Gastroesophageal sphincter (tissue), 4 donors: ENCODE data around the gene BCL2L11. TPM values are rescaled to one million over a fixed set of nuclear protein-coding genes. Genes with fewer than 3 reads are reported as not detected.

ENCODE experiments used
- ATAC-seq: fragments of 150-250 bp; one replicate; pipeline ENCODE4 v1.9.1; 2016; ENCODE audit warnings: mild to moderate bottlenecking, moderate library complexity
- H3K27ac ChIP-seq, 4 donors: fragments of 200-600 bp; sonication (generic) in 3 of 4; 1 replicate in 3 of 4; 2 replicates in 1 of 4; pipeline ENCODE4 v1.5.1; 2016 to 2019
- H3K27me3 ChIP-seq: fragments of 200-600 bp; sonication (generic); one replicate; pipeline ENCODE4 v1.5.1; 2019
- H3K36me3 ChIP-seq, 2 donors: fragments of 200-600 bp; sonication (generic); one replicate each; pipeline ENCODE4 v1.5.1; 2019; ENCODE audit warnings: control low read depth in 1 of 2
- H3K4me1 ChIP-seq, 3 donors: fragments of 200-600 bp; sonication (generic); 1 replicate in 2 of 3; 2 replicates in 1 of 3; pipeline ENCODE4 v1.5.1; 2016 to 2019; ENCODE audit warnings: control low read depth in 2 of 3
- H3K4me3 ChIP-seq, 2 donors: fragments of 200-600 bp; sonication (generic); one replicate each; pipeline ENCODE4 v1.5.1; 2019; ENCODE audit warnings: mild to moderate bottlenecking in 1 of 2, moderate library complexity in 1 of 2
- H3K9me3 ChIP-seq, 3 donors: fragments of 200-600 bp; sonication (generic); one replicate each; pipeline ENCODE4 v1.5.1; 2017 to 2019; ENCODE audit warnings: control low read depth in 2 of 3
- CTCF ChIP-seq, 4 experiments: fragments of 200-600 bp in 2 of 4; fragments of 450-650 bp in 2 of 4; sonication (generic) in 1 of 4; IDR thresholded peaks; one replicate each; pipeline ENCODE4 v1.5.1; 2017 to 2019; ENCODE audit warnings: antibody characterized with exemption in 4 of 4, mild to moderate bottlenecking in 2 of 4, moderate library complexity in 2 of 4
- EP300 ChIP-seq: sonication (generic); formaldehyde crosslinking; IDR thresholded peaks from one replicate; pipeline ENCODE4 v1.6.1; 2017; ENCODE audit warnings: antibody characterized with exemption, mild to moderate bottlenecking
- POLR2A ChIP-seq, 2 donors: fragments of 450-650 bp; IDR thresholded peaks; one replicate each; pipeline ENCODE4 v1.6.1; 2017; ENCODE audit warnings: antibody characterized with exemption in 2 of 2, mild to moderate bottlenecking in 2 of 2, moderate library complexity in 1 of 2
- POLR2AphosphoS5 ChIP-seq: sonication (generic); formaldehyde crosslinking; IDR thresholded peaks from one replicate; pipeline ENCODE4 v1.6.1; 2017; ENCODE audit warnings: antibody characterized with exemption
- WGBS, 2 donors: methylation state at CpG; one replicate each; pipeline ENCODE4 v1.1.5; 2018; ENCODE audit warnings: low coverage in 1 of 2; 5-methylcytosine and 5-hydroxymethylcytosine counted together
- total RNA-seq, 4 donors: library from RNA; depleted of rRNA; stranded (reverse); fragments of >200 nt; gene quantifications; one replicate each; pipeline ENCODE4 v1.1.0, GENCODE V29; 2016

Gene BCL2L11
- total RNA-seq, 4 donors from 2014 or later = 8.5 to 120 (median 41.7) TPM

GRCh38 chr2:111094691-111095090, 26.0 kb upstream of the BCL2L11 start:
- Histone ChIP-seq H3K27me3 (no peaks in the 10 kb centered on the region), H3K9me3 (no peaks in the 10 kb centered on the region), H3K4me3 (no peak overlapping the region), H3K4me1 (no peaks in the 10 kb centered on the region), H3K27ac (no peak overlapping the region), H3K36me3 (no peaks in the 10 kb centered on the region)
- WGBS, 2 donors = 77 to 83% methylated on average over 2 of the region's 2 CpGs
- no peak for ATAC-seq
- TF ChIP-seq EP300 (no peak), POLR2AphosphoS5 (no peak), CTCF (IDR thresholded peaks at IDR 0.05) (no peak), POLR2A (IDR thresholded peaks at IDR 0.05) (no peak)

- Histone ChIP-seq H3K27me3 (no peaks in the 10 kb centered on the region), H3K9me3 (no peaks in the 10 kb centered on the region), H3K36me3 (no peaks in the 10 kb centered on the region), H3K4me1 (no peaks in the 10 kb centered on the region), H3K27ac (no peak overlapping the region), H3K4me3 (no peak overlapping the region)
- 88 to 93% methylated on average over 4 to 8 of the region's 8 CpGs for WGBS, 2 donors
- no peak for ATAC-seq
- TF ChIP-seq POLR2AphosphoS5 = no peak
- TF ChIP-seq EP300 = no peak
- TF ChIP-seq CTCF (IDR thresholded peaks at IDR 0.05) = no peak
- no peak for TF ChIP-seq POLR2A (IDR thresholded peaks at IDR 0.05)
Measured at GRCh38 chr2:111095434-111095833, 25.3 kb upstream of the BCL2L11 start.

GRCh38 chr2:111099402-111099801, 21.3 kb upstream of the BCL2L11 start:
- H3K4me1 ChIP-seq = no peaks in the 10 kb centered on the region
- 63 to 93% methylated on average over 2 to 3 of the region's 3 CpGs for WGBS, 2 donors
- TF ChIP-seq EP300 = no peak
- TF ChIP-seq POLR2A (IDR thresholded peaks at IDR 0.05) = no peak
- no peak for TF ChIP-seq POLR2AphosphoS5
- no peak for TF ChIP-seq CTCF (IDR thresholded peaks at IDR 0.05)

GRCh38 chr2:111100087-111100764, 20.5 kb upstream of the BCL2L11 start:
- H3K4me1 ChIP-seq = no peaks in the 10 kb centered on the region
- H3K4me3 ChIP-seq = no peak overlapping the region
- no peaks in the 10 kb centered on the region for H3K9me3 ChIP-seq
- TF ChIP-seq POLR2AphosphoS5 = no peak
- no peak for TF ChIP-seq POLR2A (IDR thresholded peaks at IDR 0.05)
- no peak for TF ChIP-seq EP300
- 91 to 95% methylated on average over 5 of the region's 5 CpGs for WGBS, 2 donors
- ATAC-seq = no peak
- no peaks in the 10 kb centered on the region for H3K27me3 ChIP-seq
- no peak overlapping the region for H3K27ac ChIP-seq
- no peaks in the 10 kb centered on the region for H3K36me3 ChIP-seq

More at GRCh38 chr2:111099402-111099801, 21.3 kb upstream of the BCL2L11 start:
- H3K9me3 ChIP-seq = no peaks in the 10 kb centered on the region
- H3K27me3 ChIP-seq = no peaks in the 10 kb centered on the region
- no peak overlapping the region for H3K4me3 ChIP-seq
- H3K27ac ChIP-seq = no peak overlapping the region
- no peak for ATAC-seq
- H3K36me3 ChIP-seq = no peaks in the 10 kb centered on the region

GRCh38 chr2:111100765-111101162, 19.9 kb upstream of the BCL2L11 start:
- WGBS, 2 donors = 73 to 76% methylated on average over 2 to 3 of the region's 5 CpGs
- Histone ChIP-seq H3K36me3 (no peaks in the 10 kb centered on the region), H3K4me1 (no peaks in the 10 kb centered on the region), H3K9me3 (no peaks in the 10 kb centered on the region), H3K27ac (no peak overlapping the region), H3K4me3 (no peak overlapping the region), H3K27me3 (no peaks in the 10 kb centered on the region)
- no peak for ATAC-seq
- no peak for TF ChIP-seq EP300
- TF ChIP-seq POLR2AphosphoS5 = no peak
- no peak for TF ChIP-seq CTCF (IDR thresholded peaks at IDR 0.05)
- TF ChIP-seq POLR2A (IDR thresholded peaks at IDR 0.05) = no peak
